ENCODE results near the gene SH3GL3. TPM values are rescaled to one million over a fixed set of nuclear protein-coding genes. Genes with fewer than 3 reads are reported as not detected.

Gene SH3GL3
- total and polyA plus RNA-seq, 2 of the 13 experiments (the other 11 are each of a cell fraction or from before 2014, with no cell fraction given), result not detected

GRCh38 chr15:83587091-83587490, 139.9 kb downstream of the SH3GL3 start:
- POLR2A ChIA-PET, result no interaction called here
- intact Hi-C loops (cut with micrococcal nuclease; ENCODE audit: unreplicated experiment), result no loop called here
- no TSS peak for BruUV-seq (replicated peaks)
- TF ChIP-seq ZBTB40 (IDR thresholded peaks at IDR 0.05) (no peak), ZBTB40 (CRISPR knock-in tag; IDR thresholded peaks at IDR 0.05) (no peak), ZNF773 (CRISPR knock-in tag; IDR thresholded peaks at IDR 0.05; ENCODE audit: borderline replicate concordance) (no peak), ZNF160 (CRISPR knock-in tag; IDR thresholded peaks at IDR 0.05) (no peak), SMAD9 (CRISPR knock-in tag; IDR thresholded peaks at IDR 0.05) (no peak), ZNF574 (CRISPR knock-in tag; IDR thresholded peaks at IDR 0.05) (no peak), GRHL1 (CRISPR knock-in tag; conservative IDR thresholded peaks at IDR 0.05) (no peak), GMEB1 (CRISPR knock-in tag; IDR thresholded peaks at IDR 0.05; ENCODE audit: borderline replicate concordance) (no peak)

More at GRCh38 chr15:83587091-83587490, 139.9 kb downstream of the SH3GL3 start:
- in situ Hi-C loops (cut with HindIII; ENCODE audit: extremely low pct_ligation_motif_present, low pct_unique_long_range_greater_than_20kb), result no loop called here
- Histone ChIP-seq H3K4me1 (ENCODE audit: insufficient read depth, low read length) (no peaks in the 10 kb centered on the region), H3K9ac (ENCODE audit: insufficient read depth, low read depth, low read length) (no peak overlapping the region), H3K79me2 (ENCODE audit: insufficient read depth, low read length) (no peaks in the 10 kb centered on the region), H3K9me3 (ENCODE audit: low read length) (no peaks in the 10 kb centered on the region), H4K20me1 (ENCODE audit: insufficient read depth, low read length) (no peaks in the 10 kb centered on the region), H3K27ac (ENCODE audit: extremely low read length, insufficient read depth, low read length) (no peak overlapping the region), H3K36me3 (replicated peaks in 1 of 2; ENCODE audit: control insufficient read depth in 1 of 2, insufficient read depth in 2 of 2, low read length in 2 of 2) (no peaks in the 10 kb centered on the region), H3K4me3 (replicated peaks in 1 of 3; ENCODE audit: insufficient read depth in 1 of 3, low read depth in 2 of 3, low read length in 3 of 3) (no peak overlapping the region), H3K4me2 (ENCODE audit: low read depth, low read length) (no peak overlapping the region), H3K27me3 (ENCODE audit: control insufficient read depth in 1 of 2, insufficient read depth in 2 of 2, low read length in 2 of 2) (no peaks in the 10 kb centered on the region), H2AFZ (ENCODE audit: low read length) (no peak overlapping the region)
- CTCF ChIA-PET (ENCODE audit: low intra/inter-chr PET ratio, low total read pairs), result no interaction called here
- WGBS (ENCODE audit: low lambda C conversion rate), result 9% methylated on average over 3 of the region's 3 CpGs
- FAIRE-seq (no peak), DNase-seq (ENCODE audit: low spot score) (no peak), ATAC-seq (no peak)

Data from HepG2 (cell line).